Ishikawa (cell line): ENCODE data around the gene RAP1GAP.

ENCODE experiments used
- CEBPB ChIP-seq: IDR thresholded peaks from 2 replicates; pipeline ENCODE4 v1.6.1; 2012
- CREB1 ChIP-seq: IDR thresholded peaks from 2 replicates; pipeline ENCODE4 v1.6.1; 2012; ENCODE audit warnings: low read depth
- EGR1 ChIP-seq: IDR thresholded peaks from 2 replicates; pipeline ENCODE4 v1.6.1; 2012
- EP300 ChIP-seq: IDR thresholded peaks from 2 replicates; pipeline ENCODE4 v1.6.1; 2012; ENCODE audit warnings: borderline replicate concordance
- FOXM1 ChIP-seq: IDR thresholded peaks from 2 replicates; pipeline ENCODE4 v1.6.1; 2012; ENCODE audit warnings: low read depth, borderline replicate concordance
- MAX ChIP-seq: IDR thresholded peaks from 2 replicates; pipeline ENCODE4 v1.6.1; 2012
- RAD21 ChIP-seq: IDR thresholded peaks from 2 replicates; pipeline ENCODE4 v1.6.1; 2012; ENCODE audit warnings: low read depth
- TAF1 ChIP-seq: IDR thresholded peaks from 2 replicates; pipeline ENCODE4 v1.6.1; 2012; ENCODE audit warnings: low read depth, mild to moderate bottlenecking
- TCF12 ChIP-seq: IDR thresholded peaks from 2 replicates; pipeline ENCODE4 v1.6.1; 2012; ENCODE audit warnings: low read depth
- YY1 ChIP-seq: IDR thresholded peaks from 2 replicates; pipeline ENCODE4 v1.6.1; 2012; ENCODE audit warnings: low read depth
- TF ChIP-seq, protein P1 (sequence below): IDR thresholded peaks from 2 replicates; pipeline ENCODE4 v1.6.1; 2012
- TF ChIP-seq, protein P2 (sequence below): IDR thresholded peaks from 2 replicates; pipeline ENCODE4 v1.6.1; 2012; ENCODE audit warnings: low read depth, mild to moderate bottlenecking

GRCh38 chr1:21700094-21700493, 30.9 kb upstream of the RAP1GAP start:
- TF ChIP-seq EP300 (no peak), CREB1 (no peak), TAF1 (no peak), TCF12 (no peak), FOXM1 (no peak), YY1 (no peak), MAX (no peak), EGR1 (no peak), RAD21 (no peak), CEBPB (no peak)
- TF ChIP-seq, protein P1, sequence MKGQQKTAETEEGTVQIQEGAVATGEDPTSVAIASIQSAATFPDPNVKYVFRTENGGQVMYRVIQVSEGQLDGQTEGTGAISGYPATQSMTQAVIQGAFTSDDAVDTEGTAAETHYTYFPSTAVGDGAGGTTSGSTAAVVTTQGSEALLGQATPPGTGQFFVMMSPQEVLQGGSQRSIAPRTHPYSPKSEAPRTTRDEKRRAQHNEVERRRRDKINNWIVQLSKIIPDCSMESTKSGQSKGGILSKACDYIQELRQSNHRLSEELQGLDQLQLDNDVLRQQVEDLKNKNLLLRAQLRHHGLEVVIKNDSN, result no peak
- TF ChIP-seq, protein P2, sequence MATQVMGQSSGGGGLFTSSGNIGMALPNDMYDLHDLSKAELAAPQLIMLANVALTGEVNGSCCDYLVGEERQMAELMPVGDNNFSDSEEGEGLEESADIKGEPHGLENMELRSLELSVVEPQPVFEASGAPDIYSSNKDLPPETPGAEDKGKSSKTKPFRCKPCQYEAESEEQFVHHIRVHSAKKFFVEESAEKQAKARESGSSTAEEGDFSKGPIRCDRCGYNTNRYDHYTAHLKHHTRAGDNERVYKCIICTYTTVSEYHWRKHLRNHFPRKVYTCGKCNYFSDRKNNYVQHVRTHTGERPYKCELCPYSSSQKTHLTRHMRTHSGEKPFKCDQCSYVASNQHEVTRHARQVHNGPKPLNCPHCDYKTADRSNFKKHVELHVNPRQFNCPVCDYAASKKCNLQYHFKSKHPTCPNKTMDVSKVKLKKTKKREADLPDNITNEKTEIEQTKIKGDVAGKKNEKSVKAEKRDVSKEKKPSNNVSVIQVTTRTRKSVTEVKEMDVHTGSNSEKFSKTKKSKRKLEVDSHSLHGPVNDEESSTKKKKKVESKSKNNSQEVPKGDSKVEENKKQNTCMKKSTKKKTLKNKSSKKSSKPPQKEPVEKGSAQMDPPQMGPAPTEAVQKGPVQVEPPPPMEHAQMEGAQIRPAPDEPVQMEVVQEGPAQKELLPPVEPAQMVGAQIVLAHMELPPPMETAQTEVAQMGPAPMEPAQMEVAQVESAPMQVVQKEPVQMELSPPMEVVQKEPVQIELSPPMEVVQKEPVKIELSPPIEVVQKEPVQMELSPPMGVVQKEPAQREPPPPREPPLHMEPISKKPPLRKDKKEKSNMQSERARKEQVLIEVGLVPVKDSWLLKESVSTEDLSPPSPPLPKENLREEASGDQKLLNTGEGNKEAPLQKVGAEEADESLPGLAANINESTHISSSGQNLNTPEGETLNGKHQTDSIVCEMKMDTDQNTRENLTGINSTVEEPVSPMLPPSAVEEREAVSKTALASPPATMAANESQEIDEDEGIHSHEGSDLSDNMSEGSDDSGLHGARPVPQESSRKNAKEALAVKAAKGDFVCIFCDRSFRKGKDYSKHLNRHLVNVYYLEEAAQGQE, result no peak
